Measurements from ENCODE around the gene SUSD1. TPM values are rescaled to one million over a fixed set of nuclear protein-coding genes. Genes with fewer than 3 reads are reported as not detected.

Gene SUSD1
- polyA plus RNA-seq (2013, experiment 1 of 4): 4.1 TPM
- 4.7 TPM for polyA plus RNA-seq (2013, experiment 2 of 4)
- 2.8 TPM for polyA plus RNA-seq (2013, experiment 3 of 4)
- 3.6 TPM for polyA plus RNA-seq (2013, experiment 4 of 4)

DNA sequence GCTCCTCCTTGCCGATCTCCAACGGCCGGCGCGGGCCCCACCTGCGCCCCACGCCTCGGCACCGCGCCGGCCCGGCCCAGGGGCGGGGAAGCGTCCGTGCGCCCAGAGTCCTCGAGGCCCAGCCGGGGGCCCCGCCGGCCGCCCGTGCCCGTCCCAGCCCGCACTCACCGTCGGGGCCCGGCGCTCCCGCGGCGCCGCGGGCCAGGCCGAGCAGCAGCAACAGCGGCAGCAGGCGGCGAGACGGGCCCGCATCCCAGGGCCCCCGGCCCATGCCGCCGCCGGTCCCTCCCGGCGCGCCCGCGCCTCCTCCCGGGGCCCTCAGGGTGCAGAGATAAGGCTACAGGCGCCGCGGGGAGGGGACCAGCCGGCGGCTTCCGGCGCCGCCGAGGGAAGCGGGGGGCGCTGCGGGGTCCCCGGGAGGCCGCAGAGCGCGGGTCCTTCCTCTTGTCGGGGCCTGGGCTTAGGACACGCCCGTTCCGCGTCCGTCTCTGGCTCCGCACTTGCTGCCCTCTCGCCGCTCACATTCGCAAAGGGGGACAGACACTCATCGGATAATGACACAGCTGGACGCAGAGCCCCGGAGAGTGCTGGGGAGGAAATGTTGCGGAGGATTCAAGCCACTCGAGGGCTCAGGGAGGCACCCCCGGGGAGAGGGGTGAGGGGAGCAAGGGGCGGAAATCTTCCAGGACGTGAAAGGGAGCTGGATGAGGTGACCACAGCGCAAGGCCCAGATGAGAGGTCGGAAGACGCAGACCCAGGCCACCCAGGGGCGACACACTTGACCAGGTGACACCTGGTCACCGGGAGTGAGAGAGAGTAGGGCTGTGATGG is at the start of gene SUSD1:
SUSD1 (minus strand) TSS at position 333 of the 831 bp plus-strand sequence; CDS start at position 271, 62 bp downstream.
- Histone ChIP-seq H3K9me3 (ENCODE audit: control insufficient read depth, low read length) (no peaks in the 10 kb centered on the region), H3K4me1 (ENCODE audit: control insufficient read depth, insufficient read depth, low read length) (peaks cover 3% of the 10 kb centered on the region), H3K36me3 (ENCODE audit: control insufficient read depth, insufficient read depth, low read length) (no peaks in the 10 kb centered on the region), H3K4me3 (ENCODE audit: insufficient read depth, low read depth, low read length) (peak within 1 kb of the TSS; percentile 53), H3K27me3 (ENCODE audit: control insufficient read depth, insufficient read depth, low read length, poor library complexity, severe bottlenecking) (peaks cover 48% of the 10 kb centered on the region), H3K27ac (ENCODE audit: insufficient read depth, low read depth, low read length, poor library complexity, severe bottlenecking) (no peak within 1 kb of the TSS)
- 1 to 2% methylated on average over 88 of the region's 88 CpGs for WGBS, 2 experiments

DNA sequence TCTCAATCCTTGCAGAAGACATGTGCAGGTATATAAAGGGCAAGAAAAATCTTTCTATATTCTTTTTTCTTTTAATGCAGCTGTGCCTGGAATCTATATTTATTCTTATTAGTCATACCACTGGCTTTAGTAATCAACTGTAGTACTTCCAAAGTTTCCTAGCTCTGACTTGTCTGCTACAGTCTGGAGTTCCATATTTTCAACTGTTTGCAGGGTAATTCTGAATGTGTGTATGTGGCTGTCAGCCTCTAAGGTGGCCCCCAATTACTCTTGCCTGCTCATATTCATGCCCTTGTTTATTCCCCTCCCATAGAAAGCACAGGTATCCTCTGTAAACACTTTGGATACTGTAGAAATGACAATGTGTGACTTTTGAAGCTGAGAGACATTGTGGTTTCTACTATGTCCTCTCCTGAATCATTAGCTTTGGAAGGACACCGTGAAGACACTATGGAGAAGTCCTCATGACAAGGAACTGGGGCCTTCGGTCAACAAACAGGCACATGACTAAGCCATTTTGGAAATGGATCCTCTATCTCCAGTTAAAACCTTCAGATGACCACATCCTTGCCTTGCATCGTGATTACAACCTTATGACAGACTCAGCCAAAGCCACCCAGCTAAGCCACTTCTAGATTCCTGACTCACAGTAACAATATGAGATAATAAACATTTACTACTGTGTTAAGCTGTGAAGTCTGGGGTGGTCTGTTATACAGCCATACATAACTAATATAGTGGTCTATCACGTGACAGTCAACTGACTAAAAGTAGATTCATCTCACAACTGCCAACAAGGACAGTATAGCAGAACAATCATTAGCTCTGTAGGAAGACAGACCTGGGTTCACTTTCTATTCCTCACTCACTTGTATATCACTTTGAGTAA is 49.5 kb upstream of the SUSD1 start:
- no peaks in the 10 kb centered on the region for H3K9me3 ChIP-seq (ENCODE audit: control insufficient read depth, low read length)
- H3K4me1 ChIP-seq (ENCODE audit: control insufficient read depth, insufficient read depth, low read length): no peaks in the 10 kb centered on the region
- H3K27me3 ChIP-seq (ENCODE audit: control insufficient read depth, insufficient read depth, low read length, poor library complexity, severe bottlenecking): no peaks in the 10 kb centered on the region
- H3K36me3 ChIP-seq (ENCODE audit: control insufficient read depth, insufficient read depth, low read length): no peaks in the 10 kb centered on the region
- 94 to 96% methylated on average over 4 of the region's 4 CpGs for WGBS, 2 experiments
- H3K4me3 ChIP-seq (ENCODE audit: insufficient read depth, low read depth, low read length): no peak overlapping the region
- no peak overlapping the region for H3K27ac ChIP-seq (ENCODE audit: insufficient read depth, low read depth, low read length, poor library complexity, severe bottlenecking)

GRCh38 chr9:112218908-112219307 is 43.8 kb upstream of the SUSD1 start:
- Histone ChIP-seq H3K27ac (ENCODE audit: insufficient read depth, low read depth, low read length, poor library complexity, severe bottlenecking) (no peak overlapping the region), H3K36me3 (ENCODE audit: control insufficient read depth, insufficient read depth, low read length) (no peaks in the 10 kb centered on the region), H3K4me1 (ENCODE audit: control insufficient read depth, insufficient read depth, low read length) (no peaks in the 10 kb centered on the region), H3K27me3 (ENCODE audit: control insufficient read depth, insufficient read depth, low read length, poor library complexity, severe bottlenecking) (no peaks in the 10 kb centered on the region), H3K4me3 (ENCODE audit: insufficient read depth, low read depth, low read length) (no peak overlapping the region), H3K9me3 (ENCODE audit: control insufficient read depth, low read length) (no peaks in the 10 kb centered on the region)
- WGBS, 2 experiments: 88 to 89% methylated on average over 3 of the region's 3 CpGs

GRCh38 chr9:112212926-112213325 is 37.8 kb upstream of the SUSD1 start:
- 83 to 92% methylated on average over 1 to 2 of the region's 2 CpGs for WGBS, 2 experiments
- Histone ChIP-seq H3K4me3 (ENCODE audit: insufficient read depth, low read depth, low read length) (no peak overlapping the region), H3K27ac (ENCODE audit: insufficient read depth, low read depth, low read length, poor library complexity, severe bottlenecking) (no peak overlapping the region), H3K9me3 (ENCODE audit: control insufficient read depth, low read length) (no peaks in the 10 kb centered on the region), H3K27me3 (ENCODE audit: control insufficient read depth, insufficient read depth, low read length, poor library complexity, severe bottlenecking) (no peaks in the 10 kb centered on the region), H3K4me1 (ENCODE audit: control insufficient read depth, insufficient read depth, low read length) (no peaks in the 10 kb centered on the region), H3K36me3 (ENCODE audit: control insufficient read depth, insufficient read depth, low read length) (no peaks in the 10 kb centered on the region)

GRCh38 chr9:112207451-112207850 is 32.4 kb upstream of the SUSD1 start:
- no peaks in the 10 kb centered on the region for H3K9me3 ChIP-seq (ENCODE audit: control insufficient read depth, low read length)
- H3K4me1 ChIP-seq (ENCODE audit: control insufficient read depth, insufficient read depth, low read length): no peaks in the 10 kb centered on the region
- no peaks in the 10 kb centered on the region for H3K36me3 ChIP-seq (ENCODE audit: control insufficient read depth, insufficient read depth, low read length)
- 86% methylated on average over 1 of the region's 1 CpG; no CpG with 5 or more reads in 1 of the 2 experiments for WGBS, 2 experiments
- no peak overlapping the region for H3K4me3 ChIP-seq (ENCODE audit: insufficient read depth, low read depth, low read length)
- H3K27ac ChIP-seq (ENCODE audit: insufficient read depth, low read depth, low read length, poor library complexity, severe bottlenecking): no peak overlapping the region
- H3K27me3 ChIP-seq (ENCODE audit: control insufficient read depth, insufficient read depth, low read length, poor library complexity, severe bottlenecking): no peaks in the 10 kb centered on the region

GRCh38 chr9:112203536-112203935 is 28.4 kb upstream of the SUSD1 start:
- Histone ChIP-seq H3K9me3 (ENCODE audit: control insufficient read depth, low read length) (no peaks in the 10 kb centered on the region), H3K4me1 (ENCODE audit: control insufficient read depth, insufficient read depth, low read length) (no peaks in the 10 kb centered on the region), H3K36me3 (ENCODE audit: control insufficient read depth, insufficient read depth, low read length) (no peaks in the 10 kb centered on the region), H3K27ac (ENCODE audit: insufficient read depth, low read depth, low read length, poor library complexity, severe bottlenecking) (no peak overlapping the region), H3K27me3 (ENCODE audit: control insufficient read depth, insufficient read depth, low read length, poor library complexity, severe bottlenecking) (no peaks in the 10 kb centered on the region), H3K4me3 (ENCODE audit: insufficient read depth, low read depth, low read length) (no peak overlapping the region)
- 83 to 100% methylated on average over 2 of the region's 2 CpGs for WGBS, 2 experiments

GRCh38 chr9:112200711-112201110 is 25.6 kb upstream of the SUSD1 start:
- H3K4me3 ChIP-seq (ENCODE audit: insufficient read depth, low read depth, low read length): no peak overlapping the region
- WGBS, 2 experiments: 96 to 98% methylated on average over 5 of the region's 5 CpGs

GRCh38 chr9:112198646-112199045 is 23.5 kb upstream of the SUSD1 start:
- Histone ChIP-seq H3K27ac (ENCODE audit: insufficient read depth, low read depth, low read length, poor library complexity, severe bottlenecking) (no peak overlapping the region), H3K4me1 (ENCODE audit: control insufficient read depth, insufficient read depth, low read length) (peaks cover 4% of the 10 kb centered on the region), H3K4me3 (ENCODE audit: insufficient read depth, low read depth, low read length) (no peak overlapping the region), H3K9me3 (ENCODE audit: control insufficient read depth, low read length) (no peaks in the 10 kb centered on the region), H3K27me3 (ENCODE audit: control insufficient read depth, insufficient read depth, low read length, poor library complexity, severe bottlenecking) (no peaks in the 10 kb centered on the region), H3K36me3 (ENCODE audit: control insufficient read depth, insufficient read depth, low read length) (no peaks in the 10 kb centered on the region)
- 92 to 95% methylated on average over 3 of the region's 4 CpGs for WGBS, 2 experiments

More at GRCh38 chr9:112200711-112201110, 25.6 kb upstream of the SUSD1 start:
- H3K27ac ChIP-seq (ENCODE audit: insufficient read depth, low read depth, low read length, poor library complexity, severe bottlenecking): no peak overlapping the region
- no peaks in the 10 kb centered on the region for H3K27me3 ChIP-seq (ENCODE audit: control insufficient read depth, insufficient read depth, low read length, poor library complexity, severe bottlenecking)
- H3K4me1 ChIP-seq (ENCODE audit: control insufficient read depth, insufficient read depth, low read length): no peaks in the 10 kb centered on the region
- H3K9me3 ChIP-seq (ENCODE audit: control insufficient read depth, low read length): no peaks in the 10 kb centered on the region
- no peaks in the 10 kb centered on the region for H3K36me3 ChIP-seq (ENCODE audit: control insufficient read depth, insufficient read depth, low read length)

GRCh38 chr9:112194969-112195431 is 19.9 kb upstream of the SUSD1 start:
- H3K27ac ChIP-seq (ENCODE audit: insufficient read depth, low read depth, low read length, poor library complexity, severe bottlenecking): no peak overlapping the region
- no peak overlapping the region for H3K4me3 ChIP-seq (ENCODE audit: insufficient read depth, low read depth, low read length)
- H3K36me3 ChIP-seq (ENCODE audit: control insufficient read depth, insufficient read depth, low read length): no peaks in the 10 kb centered on the region
- WGBS, 2 experiments: 94 to 97% methylated on average over 4 of the region's 4 CpGs
- H3K9me3 ChIP-seq (ENCODE audit: control insufficient read depth, low read length): no peaks in the 10 kb centered on the region
- H3K4me1 ChIP-seq (ENCODE audit: control insufficient read depth, insufficient read depth, low read length): peaks cover 8% of the 10 kb centered on the region
- H3K27me3 ChIP-seq (ENCODE audit: control insufficient read depth, insufficient read depth, low read length, poor library complexity, severe bottlenecking): no peaks in the 10 kb centered on the region

Data from ectodermal cell (in vitro differentiated cells).